GM12878 (cell line): ENCODE results near the gene ABCB10. TPM values are rescaled to one million over a fixed set of nuclear protein-coding genes. Genes with fewer than 3 reads are reported as not detected.

Source experiments
- ASH2L ChIP-seq: fragments of 300-600, 200-600 bp; sonication (generic); IDR thresholded peaks from 2 replicates; pipeline ENCODE4 v1.6.1; 2017; ENCODE audit warnings: low read depth, mild to moderate bottlenecking, borderline replicate concordance
- BRCA1 ChIP-seq: IDR thresholded peaks from 2 replicates; pipeline ENCODE4 v1.6.1; 2011; ENCODE audit warnings: low read depth, low read length, improper control_type of control experiment
- CBFB ChIP-seq: IDR thresholded peaks from 2 replicates; pipeline ENCODE4 v1.6.1; 2016; ENCODE audit warnings: antibody characterized with exemption, low read depth
- CREB1 ChIP-seq: IDR thresholded peaks from 2 replicates; pipeline ENCODE4 v1.6.1; 2012; ENCODE audit warnings: low read depth, mild to moderate bottlenecking, inconsistent platforms
- EED ChIP-seq: sonication (generic); IDR thresholded peaks from 2 replicates; pipeline ENCODE4 v1.6.1; 2016; ENCODE audit warnings: antibody characterized with exemption, low read depth
- ELK1 ChIP-seq: IDR thresholded peaks from 2 replicates; pipeline ENCODE4 v1.6.1; 2012; ENCODE audit warnings: low read depth, low read length, improper control_type of control experiment
- MAX ChIP-seq: IDR thresholded peaks from 2 replicates; pipeline ENCODE4 v1.6.1; 2012; ENCODE audit warnings: low read depth, low read length, improper control_type of control experiment
- MLLT1 ChIP-seq: fragments of 450-650 bp; IDR thresholded peaks from 2 replicates; pipeline ENCODE4 v1.6.1; 2016; ENCODE audit warnings: mild to moderate bottlenecking
- MYC ChIP-seq: IDR thresholded peaks from 2 replicates; pipeline ENCODE4 v1.6.1; 2011; ENCODE audit warnings: mild to moderate bottlenecking, low read length, moderate library complexity, inconsistent platforms; ENCODE audit not compliant: insufficient read depth, insufficient replicate concordance, insufficient read length, severe bottlenecking
- NR2C1 ChIP-seq: fragments of 450-650 bp; IDR thresholded peaks from 2 replicates; pipeline ENCODE4 v1.6.1; 2017; ENCODE audit warnings: antibody characterized with exemption, mild to moderate bottlenecking, moderate library complexity
- NR2C2 ChIP-seq: IDR thresholded peaks from 2 replicates; pipeline ENCODE4 v1.6.1; 2011; ENCODE audit warnings: borderline replicate concordance, low read depth; ENCODE audit not compliant: control insufficient read depth, insufficient read length
- PBX3 ChIP-seq: IDR thresholded peaks from 2 replicates; pipeline ENCODE4 v1.6.1; 2011; ENCODE audit warnings: mild to moderate bottlenecking, low read depth, low read length, moderate library complexity; ENCODE audit not compliant: insufficient replicate concordance
- SMC3 ChIP-seq: IDR thresholded peaks from 2 replicates; pipeline ENCODE4 v1.6.1; 2011; ENCODE audit warnings: low read length, improper control_type of control experiment, borderline replicate concordance
- TARDBP ChIP-seq: IDR thresholded peaks from 2 replicates; pipeline ENCODE4 v1.6.1; 2016; ENCODE audit warnings: borderline replicate concordance
- TCF3 ChIP-seq: IDR thresholded peaks from 2 replicates; pipeline ENCODE4 v1.6.1; 2012; ENCODE audit warnings: low read depth, mild to moderate bottlenecking, low read length, borderline replicate concordance; ENCODE audit not compliant: insufficient read depth
- TCF7 ChIP-seq: IDR thresholded peaks from 2 replicates; pipeline ENCODE4 v1.6.1; 2014; ENCODE audit warnings: antibody characterized with exemption, borderline replicate concordance
- WRNIP1 ChIP-seq: IDR thresholded peaks from 2 replicates; pipeline ENCODE4 v1.6.1; 2011; ENCODE audit warnings: low read depth, low read length, improper control_type of control experiment, borderline replicate concordance
- ZBTB11 ChIP-seq: fragments of 450-650 bp; formaldehyde crosslinking; IDR thresholded peaks from 2 replicates; pipeline ENCODE4 v1.5.0; 2022; ENCODE audit warnings: mild to moderate bottlenecking, missing genetic modification characterization
- polyA plus RNA-seq, 11 experiments: library from polyadenylated mRNA; depleted of rRNA in 4 of 11; unstranded in 6 of 11; stranded (reverse) in 5 of 11; fragments of >200 nt; fragmentation: Nextera tagmentation in 4 of 11; fragmentation: Illumina TruSeq in 1 of 11; extraction: Ambion mirVana in 4 of 11; extraction: Trizol in 1 of 11; gene quantifications; 1 replicate in 1 of 11; 2 replicates in 10 of 11; pipeline versions ENCODE4 v1.2.1 to v1.2.3, GENCODE V29; 2011 to 2016; ENCODE audit warnings: inconsistent platforms in 2 of 11, missing spikeins in 2 of 11, low read depth in 1 of 11
- total RNA-seq, 4 experiments: library from RNA; depleted of rRNA in 3 of 4; stranded (reverse); fragments of >200 nt in 3 of 4; fragmentation: Illumina TruSeq in 1 of 4; extraction: Trizol in 1 of 4; gene quantifications; 2 replicates each; pipeline versions ENCODE4 v1.2.1 to v1.2.3, GENCODE V29; 2013 to 2021
- TF ChIP-seq, protein P1 (sequence below), 3 experiments: IDR thresholded peaks in 2 of 3; conservative IDR thresholded peaks in 1 of 3; 2 replicates each; pipeline ENCODE4 v1.5.1; 2011; ENCODE audit warnings: low read depth in 3 of 3, low read length in 3 of 3, mild to moderate bottlenecking in 3 of 3, control low read depth in 2 of 3, moderate library complexity in 2 of 3, inconsistent platforms in 1 of 3, mixed read lengths in 1 of 3; ENCODE audit not compliant: control insufficient read depth in 2 of 3, insufficient read depth in 1 of 3; ENCODE audit errors: extremely low read depth in 1 of 3

Gene ABCB10
- total and polyA plus RNA-seq, 10 of the 15 experiments (the other 5 are each of a cell fraction or from before 2014, with no cell fraction given) = 8.0 to 30.5 (median 16.7) TPM

- TF ChIP-seq, protein P1, sequence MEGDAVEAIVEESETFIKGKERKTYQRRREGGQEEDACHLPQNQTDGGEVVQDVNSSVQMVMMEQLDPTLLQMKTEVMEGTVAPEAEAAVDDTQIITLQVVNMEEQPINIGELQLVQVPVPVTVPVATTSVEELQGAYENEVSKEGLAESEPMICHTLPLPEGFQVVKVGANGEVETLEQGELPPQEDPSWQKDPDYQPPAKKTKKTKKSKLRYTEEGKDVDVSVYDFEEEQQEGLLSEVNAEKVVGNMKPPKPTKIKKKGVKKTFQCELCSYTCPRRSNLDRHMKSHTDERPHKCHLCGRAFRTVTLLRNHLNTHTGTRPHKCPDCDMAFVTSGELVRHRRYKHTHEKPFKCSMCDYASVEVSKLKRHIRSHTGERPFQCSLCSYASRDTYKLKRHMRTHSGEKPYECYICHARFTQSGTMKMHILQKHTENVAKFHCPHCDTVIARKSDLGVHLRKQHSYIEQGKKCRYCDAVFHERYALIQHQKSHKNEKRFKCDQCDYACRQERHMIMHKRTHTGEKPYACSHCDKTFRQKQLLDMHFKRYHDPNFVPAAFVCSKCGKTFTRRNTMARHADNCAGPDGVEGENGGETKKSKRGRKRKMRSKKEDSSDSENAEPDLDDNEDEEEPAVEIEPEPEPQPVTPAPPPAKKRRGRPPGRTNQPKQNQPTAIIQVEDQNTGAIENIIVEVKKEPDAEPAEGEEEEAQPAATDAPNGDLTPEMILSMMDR (IDR thresholded peaks at IDR 0.05 in 2 of 3, conservative IDR thresholded peaks at IDR 0.05 in 1 of 3; ENCODE audit: control insufficient read depth in 2 of 3, extremely low read depth in 1 of 3, insufficient read depth in 1 of 3, low read depth in 3 of 3, low read length in 3 of 3) = no peak
- peak; percentile 91 for TF ChIP-seq CBFB
- TF ChIP-seq NR2C1 = no peak
- no peak for TF ChIP-seq TARDBP
- no peak for TF ChIP-seq EED
- peak; percentile 89 for TF ChIP-seq MLLT1
- TF ChIP-seq WRNIP1 = no peak
- TF ChIP-seq MYC = no peak
- peak; percentile 55; the same call in 1 of the 2 replicates for TF ChIP-seq MAX
- no peak for TF ChIP-seq ZBTB11
- no peak for TF ChIP-seq TCF7
- no peak for TF ChIP-seq SMC3
- peak; percentile 12; the same call in 1 of the 2 replicates for TF ChIP-seq BRCA1
- no peak for TF ChIP-seq NR2C2
- peak; percentile 99 for TF ChIP-seq CREB1
- peak; percentile 60; the same call in 1 of the 2 replicates for TF ChIP-seq ELK1
- TF ChIP-seq TCF3 = peak; percentile 44; the same call in 1 of the 2 replicates
- TF ChIP-seq ASH2L = peak; percentile 73; the same call in 1 of the 2 replicates
- TF ChIP-seq PBX3 = no peak
These were observed 50.3 kb downstream of the ABCB10 start, which contains the start of gene NUP133 (continued) for GRCh38 chr1:229507951-229508822.
